Prostate gland (tissue), 2 donors: ENCODE results near the gene RNF167. TPM values are rescaled to one million over a fixed set of nuclear protein-coding genes. Genes with fewer than 3 reads are reported as not detected.
"Not testable (repeated sequence)": the region's sequence is repeated elsewhere in the genome, so short reads cannot be mapped to it uniquely, and the experiment has no call there.

Experiments used
- DNase-seq: peaks from one replicate; pipeline ENCODE4 v3.0.0-alpha.2; 2019; ENCODE audit warnings: low spot score
- H3K27ac ChIP-seq, 2 donors: fragments of 200-600 bp; sonication (generic); 2 replicates each; pipeline ENCODE4 v1.5.1; 2017 to 2019
- H3K27me3 ChIP-seq: fragments of 200-600 bp; sonication (generic); replicated peaks from 2 replicates; pipeline ENCODE4 v1.5.1; 2019; ENCODE audit not compliant: insufficient read depth
- H3K36me3 ChIP-seq, 2 donors: fragments of 200-600 bp; sonication (generic); 1 replicate in 1 of 2; 2 replicates in 1 of 2; pipeline versions ENCODE4 v1.5.1 to v1.8.1; 2017 to 2019
- H3K4me1 ChIP-seq: fragments of 200-600 bp; sonication (generic); replicated peaks from 2 replicates; pipeline ENCODE4 v1.5.1; 2019
- H3K4me3 ChIP-seq, 2 donors: fragments of 200-600 bp; sonication (generic); 2 replicates each; pipeline ENCODE4 v1.5.1; 2017 to 2019
- H3K9me3 ChIP-seq: fragments of 200-600 bp; sonication (generic); 2 replicates; pipeline ENCODE4 v1.5.1; 2017
- CTCF ChIP-seq, 4 experiments: fragments of 200-600 bp in 2 of 4; fragments of 450-650 bp in 2 of 4; sonication (generic) in 2 of 4; IDR thresholded peaks; 1 replicate in 3 of 4; 2 replicates in 1 of 4; pipeline ENCODE4 v1.5.1; 2016 to 2019; ENCODE audit warnings: antibody characterized with exemption in 4 of 4, mild to moderate bottlenecking in 2 of 4, moderate library complexity in 2 of 4
- POLR2A ChIP-seq: fragments of 450-650 bp; IDR thresholded peaks from one replicate; pipeline ENCODE4 v1.6.1; 2016; ENCODE audit warnings: antibody characterized with exemption, mild to moderate bottlenecking
- POLR2AphosphoS5 ChIP-seq: sonication (generic); formaldehyde crosslinking; IDR thresholded peaks from one replicate; pipeline ENCODE4 v1.6.1; 2017; ENCODE audit warnings: antibody characterized with exemption
- WGBS: methylation state at CpG from one replicate; pipeline ENCODE4 v1.1.5; 2018; 5-methylcytosine and 5-hydroxymethylcytosine counted together
- intact Hi-C: fragments of 100-400 bp; cut with DNase I; formaldehyde crosslinking; loops from one replicate; pipeline ENCODE4 v1.14.2; 2022
- total RNA-seq, 2 donors: library from RNA; depleted of rRNA; stranded (reverse); fragments of >200 nt; gene quantifications; one replicate each; pipeline ENCODE4 v1.1.0, GENCODE V29; 2016

RNF167 gene
- total RNA-seq, 2 donors from 2014 or later: 78.7 to 138 TPM

GRCh38 chr17:4908301-4908700 lies 31.8 kb upstream of the RNF167 start:
- Histone ChIP-seq H3K36me3 (no peaks in the 10 kb centered on the region), H3K27me3 (no peaks in the 10 kb centered on the region), H3K4me3 (no peak overlapping the region), H3K9me3 (no peaks in the 10 kb centered on the region), H3K27ac (peak overlapping the region; percentile 51 to 62), H3K4me1 (peaks cover 3% of the 10 kb centered on the region)
- TF ChIP-seq POLR2A: no peak
- no peak for TF ChIP-seq CTCF (IDR thresholded peaks at IDR 0.05)
- TF ChIP-seq POLR2AphosphoS5: no peak
- intact Hi-C loops: loop anchor here (2.0 to 5.0 kb wide), 2 partner anchors 79 to 154 kb away; partner anchors contain the start of gene CAMTA2
- WGBS: 33% methylated on average over 8 of the region's 10 CpGs
- DNase-seq: no peak

- H3K27ac ChIP-seq: peak overlapping the region; percentile 51 to 62
- WGBS: 16% methylated on average over 20 of the region's 20 CpGs
- TF ChIP-seq POLR2AphosphoS5: peak; percentile 48
- TF ChIP-seq CTCF (IDR thresholded peaks at IDR 0.05): peak; percentile 53 to 92 (median 68)
- peak; percentile 21 for TF ChIP-seq POLR2A
- H3K27me3 ChIP-seq: no peaks in the 10 kb centered on the region
- peak; percentile 81 for DNase-seq
- H3K4me3 ChIP-seq: no peak overlapping the region
- intact Hi-C loops: loop anchor here (2.0 to 5.0 kb wide), 2 partner anchors 78 to 154 kb away; partner anchors contain the start of gene CAMTA2
- H3K9me3 ChIP-seq: no peaks in the 10 kb centered on the region
- H3K36me3 ChIP-seq: no peaks in the 10 kb centered on the region
- H3K4me1 ChIP-seq: no peaks in the 10 kb centered on the region
These were observed 31.2 kb upstream of the RNF167 start for GRCh38 chr17:4908711-4909496.

- DNase-seq: no peak
- H3K27me3 ChIP-seq: no peaks in the 10 kb centered on the region
- no peaks in the 10 kb centered on the region for H3K4me1 ChIP-seq
- 44% methylated on average over 1 of the region's 1 CpG for WGBS
- intact Hi-C loops: no loop called here
- H3K27ac ChIP-seq: no peak overlapping the region
- TF ChIP-seq CTCF (IDR thresholded peaks at IDR 0.05): no peak
- no peak for TF ChIP-seq POLR2A
- TF ChIP-seq POLR2AphosphoS5: no peak
- H3K36me3 ChIP-seq: no peaks in the 10 kb centered on the region
- H3K4me3 ChIP-seq: no peak overlapping the region
- no peaks in the 10 kb centered on the region for H3K9me3 ChIP-seq
These were observed 26.1 kb upstream of the RNF167 start for GRCh38 chr17:4913994-4914393.

- H3K4me1 ChIP-seq, H3K27ac ChIP-seq, H3K9me3 ChIP-seq, intact Hi-C loops, DNase-seq, H3K27me3 ChIP-seq, H3K36me3 ChIP-seq, H3K4me3 ChIP-seq: not testable (repeated sequence)
- 87% methylated on average over 4 of the region's 4 CpGs for WGBS
These were observed 25.5 kb upstream of the RNF167 start for GRCh38 chr17:4914551-4914950.

- H3K4me3 ChIP-seq: no peak overlapping the region
- H3K27ac ChIP-seq: no peak overlapping the region
- DNase-seq: no peak
- no peaks in the 10 kb centered on the region for H3K4me1 ChIP-seq
- no peaks in the 10 kb centered on the region for H3K27me3 ChIP-seq
- TF ChIP-seq POLR2A (no peak), CTCF (IDR thresholded peaks at IDR 0.05) (no peak), POLR2AphosphoS5 (no peak)
- H3K36me3 ChIP-seq: no peaks in the 10 kb centered on the region
- WGBS: 56% methylated on average over 8 of the region's 8 CpGs
- H3K9me3 ChIP-seq: no peaks in the 10 kb centered on the region
- intact Hi-C loops: no loop called here
These were observed 20.5 kb upstream of the RNF167 start for GRCh38 chr17:4919511-4920047.
